Pancreas (tissue), 10 donors: ENCODE measurements around the gene GNAQ. TPM values are rescaled to one million over a fixed set of nuclear protein-coding genes. Genes with fewer than 3 reads are reported as not detected.

Experiments
- ATAC-seq, 4 donors: fragments of 200-7000 bp; cut with Tn5 transposase; one replicate each; pipeline versions ENCODE4 v1.8.0 to v1.9.1; 2020; ENCODE audit warnings: mild to moderate bottlenecking in 4 of 4, moderate library complexity in 4 of 4
- DNase-seq, 6 donors: peaks; one replicate each; pipeline ENCODE4 v3.0.0-alpha.2; 2020
- FAIRE-seq: peaks from 2 replicates; lab custom pipeline; 2012; peaks lifted over from hg19 to GRCh38; lab: Jason Lieb, UNC
- H3K27ac ChIP-seq, 4 donors: fragments of 200-600 bp; sonication (generic); 1 replicate in 3 of 4; 2 replicates in 1 of 4; pipeline versions ENCODE4 v1.5.0 to v1.8.0; 2020
- H3K27me3 ChIP-seq, 4 donors: fragments of 200-600 bp; one replicate each; pipeline ENCODE4 v1.8.0; 2021
- H3K36me3 ChIP-seq, 3 donors: fragments of 200-600 bp; sonication (generic) in 1 of 3; one replicate each; pipeline versions ENCODE4 v1.5.0 to v1.8.0; 2020 to 2021
- H3K4me1 ChIP-seq, 3 donors: fragments of 200-600 bp; one replicate each; pipeline ENCODE4 v1.8.0; 2021
- H3K4me3 ChIP-seq, 4 donors: fragments of 200-600 bp; sonication (generic) in 2 of 4; one replicate each; pipeline versions ENCODE4 v1.5.0 to v1.8.0; 2020 to 2021
- H3K9me3 ChIP-seq, 4 donors: fragments of 200-600 bp; one replicate each; pipeline ENCODE4 v1.8.0; 2021
- WGBS, 2 donors: extraction: QIAGEN DNeasy Blood & Tissue Kit; methylation state at CpG; one replicate each; pipeline ENCODE4 v1.1.7; 2013; 5-methylcytosine and 5-hydroxymethylcytosine counted together
- intact Hi-C, 3 donors: fragments of 100-400 bp; cut with DNase I; formaldehyde crosslinking; loops; one replicate each; pipeline versions ENCODE4 v1.11.1 to v1.14.2; 2022
- polyA plus RNA-seq, 2 donors: library from polyadenylated mRNA; stranded (reverse); fragments of 200-250 nt; gene quantifications; one replicate each; pipeline ENCODE4 v1.2.3, GENCODE V29; 2013
- total RNA-seq, 6 donors: library from RNA; stranded (reverse); fragmentation: NEBNext Ultra II Directional in 4 of 6; extraction: Animal tissue kit (Norgen Biotek cat#: 25700) in 4 of 6; gene quantifications; one replicate each; pipeline versions ENCODE4 v1.2.1 to v1.2.4, GENCODE V29; 2021 to 2023
- TF ChIP-seq, protein P1 (sequence below), 4 donors: fragments of 200-600 bp; sonication (generic) in 3 of 4; IDR thresholded peaks; one replicate each; pipeline versions ENCODE4 v1.5.0 to v1.8.0; 2021; ENCODE audit warnings: antibody characterized with exemption in 4 of 4
- donor health status: healthy with polysubstance abuse.
- donor health status: DM: no; HTN: no; CAD: no; lungs with moderate emphysema.
- donor health status: DM: no; HTN: no; CAD: no.
- donor health status: control.
- donor health status: control.
- donor health status: Bipolar disorder and iron deficiency.
- donor health status: DM: yes; HTN: yes; CAD: no.
- donor health status: DM: no; HTN: no; CAD: no.
- donor health status: DM: no; HTN: no; CAD: no.
- donor health status: DM: yes; HTN: yes; CAD: no.

The GNAQ gene
- total and polyA plus RNA-seq, 8 donors: 6.7 to 33.8 (median 18.2) TPM

DNA sequence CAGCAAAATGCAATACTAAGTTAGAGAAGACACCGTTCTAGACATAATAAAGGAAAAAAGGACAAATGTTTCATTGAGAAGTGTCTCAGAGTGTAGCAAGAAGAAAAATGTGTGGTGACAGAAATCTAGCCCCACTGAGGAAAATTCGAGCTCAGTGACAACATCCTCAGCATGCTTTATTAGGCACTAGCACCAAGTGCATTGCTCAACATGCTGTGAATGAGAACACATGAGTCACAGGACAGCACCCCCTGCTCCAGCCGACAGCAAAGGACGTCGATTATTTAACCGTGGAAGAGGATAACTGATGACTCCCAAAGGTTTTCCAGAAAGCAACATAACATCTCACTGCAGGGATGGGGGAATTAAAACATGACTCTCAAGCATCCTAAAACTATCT is 182.7 kb downstream of the GNAQ start:
- H3K27ac ChIP-seq: no peak overlapping the region
- ATAC-seq: peak in 3 of 4 donors; percentile 57 to 80 (median 64)
- H3K4me1 ChIP-seq: peaks cover 7 to 15% (median 13%) of the 10 kb centered on the region in 3 donors
- TF ChIP-seq, protein P1, sequence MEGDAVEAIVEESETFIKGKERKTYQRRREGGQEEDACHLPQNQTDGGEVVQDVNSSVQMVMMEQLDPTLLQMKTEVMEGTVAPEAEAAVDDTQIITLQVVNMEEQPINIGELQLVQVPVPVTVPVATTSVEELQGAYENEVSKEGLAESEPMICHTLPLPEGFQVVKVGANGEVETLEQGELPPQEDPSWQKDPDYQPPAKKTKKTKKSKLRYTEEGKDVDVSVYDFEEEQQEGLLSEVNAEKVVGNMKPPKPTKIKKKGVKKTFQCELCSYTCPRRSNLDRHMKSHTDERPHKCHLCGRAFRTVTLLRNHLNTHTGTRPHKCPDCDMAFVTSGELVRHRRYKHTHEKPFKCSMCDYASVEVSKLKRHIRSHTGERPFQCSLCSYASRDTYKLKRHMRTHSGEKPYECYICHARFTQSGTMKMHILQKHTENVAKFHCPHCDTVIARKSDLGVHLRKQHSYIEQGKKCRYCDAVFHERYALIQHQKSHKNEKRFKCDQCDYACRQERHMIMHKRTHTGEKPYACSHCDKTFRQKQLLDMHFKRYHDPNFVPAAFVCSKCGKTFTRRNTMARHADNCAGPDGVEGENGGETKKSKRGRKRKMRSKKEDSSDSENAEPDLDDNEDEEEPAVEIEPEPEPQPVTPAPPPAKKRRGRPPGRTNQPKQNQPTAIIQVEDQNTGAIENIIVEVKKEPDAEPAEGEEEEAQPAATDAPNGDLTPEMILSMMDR (IDR thresholded peaks at IDR 0.05): no peak
- no peak overlapping the region for H3K4me3 ChIP-seq
- WGBS, 2 donors: 78 to 81% methylated on average over 6 of the region's 6 CpGs
- H3K9me3 ChIP-seq: no peaks in the 10 kb centered on the region
- H3K36me3 ChIP-seq: no peaks in the 10 kb centered on the region
- no peaks in the 10 kb centered on the region for H3K27me3 ChIP-seq
- intact Hi-C loops: loop anchor here in 1 of 3 donors (10.0 kb wide), 1 partner anchor 186 kb away; the partner anchor contains the start of gene GNAQ
- DNase-seq: peak in 1 of 6 donors; percentile 19
- FAIRE-seq: no peak

DNA sequence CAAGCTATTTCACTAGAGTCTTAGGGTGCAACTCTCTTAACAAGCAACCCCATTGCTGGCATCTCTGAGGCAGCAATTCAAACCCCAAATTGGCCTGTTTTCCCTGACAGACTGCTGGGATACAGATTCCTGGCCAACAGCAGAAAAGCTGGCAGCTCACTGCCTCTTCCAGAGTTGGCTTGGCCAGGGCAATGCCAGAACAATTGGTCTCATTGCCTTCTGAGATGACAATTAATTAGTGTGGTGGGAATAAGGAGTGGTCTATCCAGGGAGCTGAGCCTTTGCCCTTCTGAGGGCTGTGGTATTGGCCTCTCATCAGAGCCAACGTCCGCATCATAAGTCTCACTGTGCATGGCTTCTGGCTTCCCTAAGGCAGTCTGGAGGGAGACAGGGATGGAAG is 183.2 kb downstream of the GNAQ start:
- TF ChIP-seq, protein P1 (IDR thresholded peaks at IDR 0.05): no peak
- WGBS, 2 donors: 94 to 95% methylated on average over 2 of the region's 2 CpGs
- ATAC-seq (no peak), FAIRE-seq (no peak), DNase-seq (no peak)
- no peaks in the 10 kb centered on the region for H3K27me3 ChIP-seq
- H3K27ac ChIP-seq: peak overlapping the region in 1 of 4 donors; percentile 2
- intact Hi-C loops: loop anchor here in 1 of 3 donors (10.0 kb wide), 1 partner anchor 186 kb away; the partner anchor contains the start of gene GNAQ
- peaks cover 7 to 15% (median 13%) of the 10 kb centered on the region in 3 donors for H3K4me1 ChIP-seq
- no peak overlapping the region for H3K4me3 ChIP-seq
- H3K9me3 ChIP-seq: no peaks in the 10 kb centered on the region
- no peaks in the 10 kb centered on the region for H3K36me3 ChIP-seq

DNA sequence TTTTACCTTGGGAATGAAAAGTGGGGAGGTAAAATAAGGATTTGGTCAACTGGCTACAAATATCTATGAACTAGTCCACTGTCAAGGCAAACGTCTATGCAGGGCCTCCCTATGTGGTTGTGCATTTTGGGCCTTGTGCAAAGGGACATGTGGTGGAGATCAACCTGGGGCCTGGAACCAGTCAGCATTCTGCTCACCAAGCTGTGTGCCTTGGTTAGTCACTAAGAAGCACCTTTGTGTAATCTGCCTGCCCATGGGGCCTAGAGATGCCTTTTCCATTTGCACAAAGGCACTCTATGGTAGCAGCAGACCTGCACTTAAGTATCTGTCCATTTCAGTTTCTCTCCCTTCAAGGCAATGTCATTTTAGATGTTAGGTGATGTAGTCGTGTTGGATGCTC is 184.0 kb downstream of the GNAQ start:
- Histone ChIP-seq H3K9me3 (no peaks in the 10 kb centered on the region), H3K4me1 (peaks cover 6 to 13% (median 11%) of the 10 kb centered on the region in 3 donors), H3K36me3 (no peaks in the 10 kb centered on the region), H3K4me3 (no peak overlapping the region), H3K27me3 (no peaks in the 10 kb centered on the region), H3K27ac (no peak overlapping the region)
- intact Hi-C loops: loop anchor here in 1 of 3 donors (10.0 kb wide), 1 partner anchor 187 kb away; the partner anchor contains the start of gene GNAQ
- ATAC-seq: no peak
- 61 to 79% methylated on average over 2 of the region's 2 CpGs for WGBS, 2 donors
- no peak for FAIRE-seq
- DNase-seq: no peak
- TF ChIP-seq, protein P1 (IDR thresholded peaks at IDR 0.05): no peak

GRCh38 chr9:77847059-77847499 is 184.5 kb downstream of the GNAQ start:
- Histone ChIP-seq H3K4me1 (peaks cover under 1 to 8% (median 6%) of the 10 kb centered on the region in 3 donors), H3K36me3 (no peaks in the 10 kb centered on the region), H3K27me3 (no peaks in the 10 kb centered on the region), H3K27ac (no peak overlapping the region), H3K9me3 (no peaks in the 10 kb centered on the region), H3K4me3 (no peak overlapping the region)
- FAIRE-seq (no peak), ATAC-seq (no peak), DNase-seq (no peak)
- TF ChIP-seq, protein P1 (IDR thresholded peaks at IDR 0.05): no peak
- intact Hi-C loops: loop anchor here in 1 of 3 donors (10.0 kb wide), 1 partner anchor 188 kb away; the partner anchor contains the start of gene GNAQ
- WGBS, 2 donors: 83 to 88% methylated on average over 8 of the region's 8 CpGs

DNA sequence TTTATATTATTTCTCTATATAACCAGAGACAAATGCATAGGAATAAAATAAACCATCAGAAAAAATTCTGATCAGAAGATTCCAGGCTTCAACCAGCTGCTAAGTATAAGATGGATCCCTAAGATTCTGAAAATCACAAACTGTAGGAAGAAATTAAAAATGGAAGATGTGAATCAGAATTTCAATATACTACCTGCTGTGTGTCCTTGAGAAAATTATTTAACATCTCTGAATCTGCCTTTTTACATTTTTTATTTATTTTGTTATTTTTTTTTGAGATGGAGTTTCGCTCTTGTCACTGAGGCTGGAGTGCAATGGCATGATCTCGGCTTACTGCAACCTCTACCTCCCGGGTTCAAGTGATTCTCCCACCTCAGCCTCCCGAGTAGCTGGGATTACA is 187.2 kb downstream of the GNAQ start:
- H3K36me3 ChIP-seq: no peaks in the 10 kb centered on the region
- H3K9me3 ChIP-seq: no peaks in the 10 kb centered on the region
- no peak overlapping the region for H3K4me3 ChIP-seq
- peaks cover 0 to 4% (median 2%) of the 10 kb centered on the region in 3 donors for H3K4me1 ChIP-seq
- intact Hi-C loops: loop anchor here in 1 of 3 donors (10.0 kb wide), 1 partner anchor 190 kb away; the partner anchor contains the start of gene GNAQ
- no peak for FAIRE-seq
- WGBS, 2 donors: 93 to 100% methylated on average over 4 of the region's 4 CpGs
- no peak overlapping the region for H3K27ac ChIP-seq
- no peak for ATAC-seq
- no peaks in the 10 kb centered on the region for H3K27me3 ChIP-seq
- TF ChIP-seq, protein P1 (IDR thresholded peaks at IDR 0.05): no peak
- no peak for DNase-seq
